Hepatocyte (in vitro differentiated cells): Measurements from ENCODE around the gene TTLL9.

Source experiments
- EZH2 ChIP-seq: fragments of 200-600 bp; sonication (generic); IDR thresholded peaks from 2 replicates; pipeline ENCODE4 v1.6.1; 2016; ENCODE audit warnings: antibody characterized with exemption, mild to moderate bottlenecking, borderline replicate concordance
- EZH2phosphoT487 ChIP-seq: fragments of 200-600 bp; sonication (generic); IDR thresholded peaks from one replicate; pipeline ENCODE4 v1.6.1; 2018; ENCODE audit warnings: antibody characterized with exemption, mild to moderate bottlenecking, low read depth, moderate library complexity; ENCODE audit not compliant: unreplicated experiment, severe bottlenecking
- TF ChIP-seq, protein P1 (sequence below): fragments of 200-600 bp; sonication (generic); IDR thresholded peaks from 2 replicates; pipeline ENCODE4 v1.5.1; 2016; ENCODE audit warnings: antibody characterized with exemption, mild to moderate bottlenecking; ENCODE audit not compliant: poor library complexity

DNA sequence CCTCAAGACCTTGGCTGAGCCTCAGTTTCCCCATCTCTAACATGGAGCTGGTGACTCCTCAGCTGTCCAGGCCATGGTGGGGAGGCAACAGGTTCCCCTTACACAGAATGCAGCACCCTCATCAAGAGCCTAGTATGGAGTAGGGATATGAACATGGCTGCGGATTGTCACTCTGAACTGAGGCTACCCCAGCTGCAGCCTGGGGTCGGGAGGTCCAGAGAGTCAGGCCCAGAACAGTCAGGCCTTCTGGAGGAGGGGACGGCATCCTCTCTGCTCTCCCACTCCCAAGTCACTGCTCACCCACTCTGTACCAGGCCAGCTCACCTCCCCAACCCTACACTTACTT lies 23.7 kb upstream of the TTLL9 start:
- TF ChIP-seq EZH2phosphoT487 (no peak), EZH2 (no peak)
- TF ChIP-seq, protein P1, sequence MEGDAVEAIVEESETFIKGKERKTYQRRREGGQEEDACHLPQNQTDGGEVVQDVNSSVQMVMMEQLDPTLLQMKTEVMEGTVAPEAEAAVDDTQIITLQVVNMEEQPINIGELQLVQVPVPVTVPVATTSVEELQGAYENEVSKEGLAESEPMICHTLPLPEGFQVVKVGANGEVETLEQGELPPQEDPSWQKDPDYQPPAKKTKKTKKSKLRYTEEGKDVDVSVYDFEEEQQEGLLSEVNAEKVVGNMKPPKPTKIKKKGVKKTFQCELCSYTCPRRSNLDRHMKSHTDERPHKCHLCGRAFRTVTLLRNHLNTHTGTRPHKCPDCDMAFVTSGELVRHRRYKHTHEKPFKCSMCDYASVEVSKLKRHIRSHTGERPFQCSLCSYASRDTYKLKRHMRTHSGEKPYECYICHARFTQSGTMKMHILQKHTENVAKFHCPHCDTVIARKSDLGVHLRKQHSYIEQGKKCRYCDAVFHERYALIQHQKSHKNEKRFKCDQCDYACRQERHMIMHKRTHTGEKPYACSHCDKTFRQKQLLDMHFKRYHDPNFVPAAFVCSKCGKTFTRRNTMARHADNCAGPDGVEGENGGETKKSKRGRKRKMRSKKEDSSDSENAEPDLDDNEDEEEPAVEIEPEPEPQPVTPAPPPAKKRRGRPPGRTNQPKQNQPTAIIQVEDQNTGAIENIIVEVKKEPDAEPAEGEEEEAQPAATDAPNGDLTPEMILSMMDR = no peak
